ENCODE data around the gene PPP1R37. TPM values are rescaled to one million over a fixed set of nuclear protein-coding genes. Genes with fewer than 3 reads are reported as not detected.

PPP1R37 gene
- total and polyA plus RNA-seq, 2 donors (not counting 3 experiments of a cell fraction or from before 2014, with no cell fraction given) = 16.2 to 27.1 TPM

- no peaks in the 10 kb centered on the region for H3K27me3 ChIP-seq (ENCODE audit: control insufficient read depth in 2 of 2, insufficient read depth in 2 of 2, low read length in 2 of 2)
- H3K27ac ChIP-seq (ENCODE audit: insufficient read depth, low read depth, low read length) = no peak overlapping the region
- no peak overlapping the region for H2AFZ ChIP-seq (ENCODE audit: low read depth, low read length)
- dilution Hi-C loops (cut with MboI; ENCODE audit: extremely low pct_ligation_motif_present, low sequenced_read_pairs) = no loop called here
- intact Hi-C loops (cut with micrococcal nuclease) = loop anchor here (1.0 to 5.0 kb wide), 2 partner anchors 24 to 151 kb away; no protein-coding TSS in a partner anchor
- no peaks in the 10 kb centered on the region for H3K79me2 ChIP-seq (ENCODE audit: control insufficient read depth, insufficient read depth, low read length)
- H3K4me2 ChIP-seq (ENCODE audit: insufficient read depth, low read length) = no peak overlapping the region
- peak; percentile 12 for FAIRE-seq
- no peak overlapping the region for H3K9ac ChIP-seq (replicated peaks; ENCODE audit: extremely low read depth, insufficient read depth, low read length)
- DNase-seq (ENCODE audit: low read depth, low spot score) = no peak
- no peaks in the 10 kb centered on the region for H3K4me1 ChIP-seq (ENCODE audit: control insufficient read depth, extremely low read depth, insufficient read depth, low read length)
- H3K36me3 ChIP-seq (ENCODE audit: control insufficient read depth in 2 of 2, extremely low read depth in 1 of 2, insufficient read depth in 2 of 2, low read length in 2 of 2) = no peaks in the 10 kb centered on the region
- ChIA-PET POLR2A (no interaction called here), CTCF (interaction anchor here (0.6 to 2.5 kb wide), 10 partner anchors 8 to 127 kb away, joined by 3 to 14 read pairs (median 4); partner anchors contain the start of genes BLOC1S3, NKPD1 and TRAPPC6A)
- BruUV-seq (replicated peaks) = no TSS peak
- H3K4me3 ChIP-seq (replicated peaks in 1 of 3; ENCODE audit: insufficient read depth in 1 of 3, low read depth in 1 of 3, low read length in 3 of 3) = no peak overlapping the region
- TF ChIP-seq FOS (IDR thresholded peaks at IDR 0.05; ENCODE audit: borderline replicate concordance, insufficient read depth, low read length) = no peak
- TF ChIP-seq CTCF (IDR thresholded peaks at IDR 0.05; ENCODE audit: extremely low read depth in 1 of 2, insufficient read depth in 1 of 2, low read depth in 1 of 2, low read length in 2 of 2) = no peak
- TF ChIP-seq EZH2 (IDR thresholded peaks at IDR 0.05; ENCODE audit: borderline replicate concordance, low read depth, low read length, severe bottlenecking) = no peak
- TF ChIP-seq MYC (IDR thresholded peaks at IDR 0.05; ENCODE audit: low read depth, low read length) = no peak
- TF ChIP-seq POLR2A (IDR thresholded peaks at IDR 0.05; ENCODE audit: low read depth, low read length) = no peak
- TF ChIP-seq POLR2AphosphoS5 (IDR thresholded peaks at IDR 0.05; ENCODE audit: insufficient read depth, low read depth, low read length) = no peak
- TF ChIP-seq GATA2 (IDR thresholded peaks at IDR 0.05; ENCODE audit: insufficient read depth, insufficient read length, low read depth, low read length) = no peak
- no peaks in the 10 kb centered on the region for H4K20me1 ChIP-seq (replicated peaks; ENCODE audit: control insufficient read depth, extremely low read depth, insufficient read depth, low read length)
- H3K9me3 ChIP-seq (replicated peaks; ENCODE audit: control insufficient read depth, insufficient read depth, low read length) = no peaks in the 10 kb centered on the region
- no peaks in the 10 kb centered on the region for H3K9me1 ChIP-seq (replicated peaks; ENCODE audit: control insufficient read depth, extremely low read depth, insufficient read depth, low read length)
These were observed 93.7 kb downstream of the PPP1R37 start for GRCh38 chr19:45186509-45187334.

All from endothelial cell of umbilical vein (primary cell).